NCI-H187 treated with DMSO at 0.1 percent for 48 hours (cell line): ENCODE measurements around the gene ARPC5L.
A peak's percentile ranks its signal among the peaks of the same experiment; 100 is the strongest.
"Not testable (repeated sequence)": the region's sequence is repeated elsewhere in the genome, so short reads cannot be mapped to it uniquely, and the experiment has no call there.

Experiments
- DNase-seq: peaks from one replicate; lab custom pipeline; 2025; lab: John Stamatoyannopoulos, UW

Gene ARPC5L

GRCh38 chr9:124861342-124862229 is at the start of gene ARPC5L, which contains the start of gene RPL35:
TSS of gene ARPC5L (plus strand) at chr9:124862130. CDS start at chr9:124869291, 7,161 bp downstream.
TSS of gene RPL35 (minus strand) at chr9:124861957. CDS start at chr9:124861912, 45 bp downstream.
- DNase-seq: peak; percentile 37

- no peak for DNase-seq
These were observed 49.5 kb upstream of the ARPC5L start for GRCh38 chr9:124812441-124812876.

- DNase-seq: no peak
These were observed 48.9 kb upstream of the ARPC5L start for GRCh38 chr9:124813041-124813440.

GRCh38 chr9:124813501-124814163 is 48.3 kb upstream of the ARPC5L start:
- no peak for DNase-seq

- DNase-seq: no peak
These were observed 47.8 kb upstream of the ARPC5L start for GRCh38 chr9:124814164-124814535.

GRCh38 chr9:124815601-124816000 is 46.3 kb upstream of the ARPC5L start:
- DNase-seq: no peak

GRCh38 chr9:124818431-124819281 is 43.3 kb upstream of the ARPC5L start:
- DNase-seq: no peak

GRCh38 chr9:124820698-124821623 is 41.0 kb upstream of the ARPC5L start:
- no peak for DNase-seq

GRCh38 chr9:124828489-124829333 is 33.2 kb upstream of the ARPC5L start:
- no peak for DNase-seq

GRCh38 chr9:124829334-124829669 is 32.6 kb upstream of the ARPC5L start:
- no peak for DNase-seq

- no peak for DNase-seq
These were observed 31.3 kb upstream of the ARPC5L start for GRCh38 chr9:124830593-124830992.

GRCh38 chr9:124831642-124832364 is 30.1 kb upstream of the ARPC5L start:
- DNase-seq: no peak

GRCh38 chr9:124834591-124834990 is 27.3 kb upstream of the ARPC5L start:
- no peak for DNase-seq

GRCh38 chr9:124835026-124835557 is 26.8 kb upstream of the ARPC5L start:
- DNase-seq: no peak

- DNase-seq: not testable (repeated sequence)
These were observed 23.8 kb upstream of the ARPC5L start for GRCh38 chr9:124838132-124838531.

- DNase-seq: not testable (repeated sequence)
These were observed 23.2 kb upstream of the ARPC5L start for GRCh38 chr9:124838567-124839275.

GRCh38 chr9:124839612-124840299 is 22.2 kb upstream of the ARPC5L start:
- DNase-seq: no peak

GRCh38 chr9:124840300-124840833 is 21.6 kb upstream of the ARPC5L start:
- no peak for DNase-seq
